IMR-90 (cell line): ENCODE measurements around the gene MIEF1. TPM values are rescaled to one million over a fixed set of nuclear protein-coding genes. Genes with fewer than 3 reads are reported as not detected.

Experiments used
- ATAC-seq: fragments of 200-7000 bp; cut with Tn5 transposase; 2 replicates; pipeline ENCODE4 v1.9.1; 2020; ENCODE audit warnings: low read depth, mild to moderate bottlenecking, moderate library complexity
- BruUV-seq: library from RNA; stranded (reverse); fragments of 400-500 nt; replicated peaks from 2 replicates; lab custom pipeline; 2021; lab: Mats Ljungman, UMichigan
- CTCF ChIA-PET: fragments of 300-600 bp; formaldehyde crosslinking; extraction: SDS; loops from one replicate; lab custom pipeline; 2021; ENCODE audit warnings: antibody characterized with exemption; lab: Yijun Ruan, JAX
- POLR2A ChIA-PET: fragments of 300-600 bp; sonication (Branson Sonifier 250); formaldehyde crosslinking; loops from one replicate; lab custom pipeline; 2022; ENCODE audit warnings: antibody characterized with exemption; ENCODE audit not compliant: unreplicated experiment; lab: Charles Lee
- DNase-seq: peaks from one replicate; pipeline ENCODE4 v3.0.0; 2013
- H2AFZ ChIP-seq: replicated peaks from 2 replicates; pipeline ENCODE3; 2013; ENCODE audit warnings: low read length, mild to moderate bottlenecking; ENCODE audit not compliant: poor library complexity
- H2AK5ac ChIP-seq: 2 replicates; pipeline ENCODE4 v1.6.1; 2013; ENCODE audit warnings: low read depth, low read length, inconsistent platforms
- H2AK9ac ChIP-seq: replicated peaks from 2 replicates; pipeline ENCODE3; 2013; ENCODE audit warnings: mild to moderate bottlenecking, low read depth, low read length, moderate library complexity; ENCODE audit not compliant: poor library complexity
- H2BK120ac ChIP-seq: 2 replicates; pipeline ENCODE4 v1.6.1; 2013; ENCODE audit warnings: low read depth, low read length, inconsistent platforms
- H2BK15ac ChIP-seq: 3 replicates; pipeline ENCODE4 v1.6.1; 2013; ENCODE audit warnings: low read depth, low read length, inconsistent platforms
- H2BK20ac ChIP-seq: 2 replicates; pipeline ENCODE4 v1.6.1; 2013; ENCODE audit warnings: low read depth, mild to moderate bottlenecking, inconsistent platforms, low read length, moderate library complexity
- H2BK5ac ChIP-seq: 2 replicates; pipeline ENCODE4 v1.6.1; 2013; ENCODE audit warnings: mild to moderate bottlenecking, low read depth, low read length, inconsistent platforms; ENCODE audit not compliant: poor library complexity, severe bottlenecking
- H3K14ac ChIP-seq: replicated peaks from 2 replicates; pipeline ENCODE4 v1.6.1; 2013; ENCODE audit warnings: low read depth, low read length, inconsistent platforms
- H3K18ac ChIP-seq: 2 replicates; pipeline ENCODE4 v1.6.1; 2013; ENCODE audit warnings: low read depth, low read length, control low read depth
- H3K23ac ChIP-seq: 2 replicates; pipeline ENCODE4 v1.6.1; 2013; ENCODE audit warnings: low read depth, low read length, inconsistent platforms
- H3K27ac ChIP-seq: 2 replicates; pipeline ENCODE4 v1.5.1; 2013; ENCODE audit warnings: mild to moderate bottlenecking, control low read depth, low read length; ENCODE audit not compliant: insufficient read depth
- H3K27me3 ChIP-seq: 2 replicates; pipeline ENCODE4 v1.6.1; 2013; ENCODE audit warnings: low read length; ENCODE audit not compliant: control insufficient read depth, insufficient read depth
- H3K36me3 ChIP-seq: 2 replicates; pipeline ENCODE4 v1.6.1; 2013; ENCODE audit warnings: low read length, mixed read lengths; ENCODE audit not compliant: control insufficient read depth, insufficient read depth
- H3K4ac ChIP-seq: 2 replicates; pipeline ENCODE4 v1.6.1; 2013; ENCODE audit warnings: low read depth, low read length, inconsistent platforms
- H3K4me1 ChIP-seq: 2 replicates; pipeline ENCODE4 v1.6.1; 2013; ENCODE audit warnings: low read length, mixed read lengths; ENCODE audit not compliant: control insufficient read depth, insufficient read depth
- H3K4me2 ChIP-seq: 2 replicates; pipeline ENCODE4 v1.6.1; 2013; ENCODE audit warnings: low read depth, mild to moderate bottlenecking, control low read depth, low read length, moderate library complexity
- H3K4me3 ChIP-seq: 2 replicates; pipeline ENCODE4 v1.5.1; 2013; ENCODE audit warnings: low read depth, mild to moderate bottlenecking, control low read depth, low read length, moderate library complexity; ENCODE audit not compliant: insufficient read depth
- H3K56ac ChIP-seq: 2 replicates; pipeline ENCODE4 v1.6.1; 2013; ENCODE audit warnings: low read length, inconsistent platforms; ENCODE audit not compliant: insufficient read depth; ENCODE audit errors: extremely low read depth
- H3K79me1 ChIP-seq, 2 experiments: 2 replicates each; pipeline ENCODE4 v1.6.1; 2013; ENCODE audit warnings: low read length in 2 of 2, inconsistent platforms in 1 of 2, low read depth in 1 of 2
- H3K9ac ChIP-seq: 2 replicates; pipeline ENCODE4 v1.6.1; 2013; ENCODE audit warnings: low read depth, low read length, control low read depth
- H3K9me1 ChIP-seq: 2 replicates; pipeline ENCODE4 v1.6.1; 2013; ENCODE audit warnings: low read length, inconsistent platforms; ENCODE audit not compliant: insufficient read depth
- H3K9me3 ChIP-seq: 2 replicates; pipeline ENCODE4 v1.6.1; 2013; ENCODE audit warnings: low read length; ENCODE audit not compliant: control insufficient read depth, insufficient read depth
- H4K20me1 ChIP-seq: 2 replicates; pipeline ENCODE4 v1.6.1; 2013; ENCODE audit warnings: low read length, inconsistent platforms; ENCODE audit not compliant: insufficient read depth
- H4K5ac ChIP-seq: 2 replicates; pipeline ENCODE4 v1.6.1; 2013; ENCODE audit warnings: mild to moderate bottlenecking, low read depth, low read length, control low read depth
- H4K8ac ChIP-seq, 2 experiments: 2 replicates each; pipeline ENCODE4 v1.6.1; 2013; ENCODE audit warnings: low read depth in 2 of 2, low read length in 2 of 2, control low read depth in 1 of 2, inconsistent platforms in 1 of 2
- H4K91ac ChIP-seq: 2 replicates; pipeline ENCODE4 v1.6.1; 2013; ENCODE audit warnings: low read depth, low read length, inconsistent platforms; ENCODE audit not compliant: insufficient read depth
- BHLHE40 ChIP-seq: fragments of 150-350 bp; IDR thresholded peaks from 2 replicates; pipeline ENCODE4 v1.6.1; 2016; ENCODE audit warnings: mild to moderate bottlenecking, low read depth, low read length
- FOS ChIP-seq: fragments of 150-350 bp; IDR thresholded peaks from 2 replicates; pipeline ENCODE4 v1.6.1; 2016; ENCODE audit warnings: low read depth, low read length
- MAFK ChIP-seq: IDR thresholded peaks from 2 replicates; pipeline ENCODE4 v1.6.1; 2012; ENCODE audit warnings: low read depth, low read length, improper control_type of control experiment
- NFE2L2 ChIP-seq: fragments of 150-350 bp; IDR thresholded peaks from 2 replicates; pipeline ENCODE4 v1.6.1; 2016; ENCODE audit warnings: low read depth, mild to moderate bottlenecking, low read length
- RCOR1 ChIP-seq: IDR thresholded peaks from 2 replicates; pipeline ENCODE4 v1.6.1; 2012; ENCODE audit warnings: mild to moderate bottlenecking, low read length, improper control_type of control experiment; ENCODE audit not compliant: insufficient replicate concordance
- WGBS, 2 experiments: methylation state at CpG; one replicate each; pipeline versions ENCODE4 v1.1.5 to v1.1.7; 2013; ENCODE audit warnings: missing lambda C conversion rate in 2 of 2; ENCODE audit not compliant: insufficient read length in 1 of 2; ENCODE audit errors: extremely low coverage in 2 of 2; 5-methylcytosine and 5-hydroxymethylcytosine counted together
- dilution Hi-C: fragments of 300-500 bp; cut with HindIII; formaldehyde crosslinking; loops from one replicate; pipeline ENCODE4 v1.14.3; 2018; ENCODE audit warnings: low sequenced_read_pairs; ENCODE audit not compliant: unreplicated experiment
- in situ Hi-C: fragments of 300-500 bp; cut with MboI; formaldehyde crosslinking; loops from 3 replicates; pipeline ENCODE4 v1.14.3; 2019; ENCODE audit warnings: low sequenced_read_pairs, inconsistent platforms, mixed read lengths
- intact Hi-C: fragments of 100-400 bp; cut with micrococcal nuclease; formaldehyde crosslinking; loops from 2 replicates; pipeline ENCODE4 v1.10.0; 2022
- polyA plus RNA-seq, 3 experiments: library from polyadenylated mRNA; depleted of rRNA; stranded (reverse); fragments of >200 nt; gene quantifications; 2 replicates each; pipeline ENCODE4 v1.2.3, GENCODE V29; 2012; ENCODE audit warnings: low replicate concordance in 1 of 3
- total RNA-seq: library from RNA; depleted of rRNA; stranded (reverse); fragments of >200 nt; gene quantifications from 2 replicates; pipeline ENCODE4 v1.2.3, GENCODE V29; 2012
- TF ChIP-seq, protein P1 (sequence below): fragments of 150-350 bp; IDR thresholded peaks from 2 replicates; pipeline ENCODE4 v1.6.1; 2016; ENCODE audit warnings: low read depth, mild to moderate bottlenecking, low read length, moderate library complexity, borderline replicate concordance

Gene MIEF1
- total and polyA plus RNA-seq, 2 of the 4 experiments (the other 2 are of a cell fraction): 9.7 to 16.9 TPM

DNA sequence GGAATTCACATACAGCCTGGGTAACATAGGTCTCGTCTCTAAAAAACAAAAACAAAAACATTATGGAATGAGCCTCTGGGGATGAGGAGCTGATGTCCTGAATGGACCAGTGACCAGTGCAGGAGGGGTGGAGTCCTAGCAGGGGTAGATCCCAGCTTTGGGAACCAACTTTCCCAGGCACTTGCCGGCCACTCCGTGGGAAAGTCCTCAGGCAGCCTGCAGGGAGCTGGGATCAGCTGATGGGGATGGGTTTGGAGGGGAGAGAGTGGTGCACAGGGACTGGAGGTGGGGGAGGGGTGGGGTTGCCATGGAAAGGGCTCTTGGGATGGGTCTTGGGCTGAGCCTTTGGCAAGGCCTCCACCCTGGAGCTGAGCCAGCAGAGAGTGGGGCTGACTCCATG lies 26.2 kb upstream of the MIEF1 start:
- no peaks in the 10 kb centered on the region for H3K79me1 ChIP-seq
- H3K4ac ChIP-seq: 0 out of 2 replicates have a peak overlapping the region, but pooled peaks have one; percentile 16
- no peak overlapping the region for H4K8ac ChIP-seq
- WGBS, 2 experiments: no CpG with 5 or more reads among the region's 3 CpGs
- dilution Hi-C loops: no loop called here
- no peaks in the 10 kb centered on the region for H3K9me3 ChIP-seq
- H3K4me1 ChIP-seq: peaks cover 35% of the 10 kb centered on the region
- peaks cover 8% of the 10 kb centered on the region; the same call in 1 of the 2 replicates for H3K27me3 ChIP-seq
- DNase-seq: no peak
- no peak overlapping the region for H3K4me2 ChIP-seq
- intact Hi-C loops: no loop called here
- H3K9me1 ChIP-seq: peaks cover 26% of the 10 kb centered on the region
- no peak overlapping the region for H2BK15ac ChIP-seq
- no peak for TF ChIP-seq RCOR1
- no peak for TF ChIP-seq NFE2L2
- no peak for TF ChIP-seq BHLHE40
- no peak for TF ChIP-seq MAFK
- no peak for TF ChIP-seq FOS
- TF ChIP-seq, protein P1, sequence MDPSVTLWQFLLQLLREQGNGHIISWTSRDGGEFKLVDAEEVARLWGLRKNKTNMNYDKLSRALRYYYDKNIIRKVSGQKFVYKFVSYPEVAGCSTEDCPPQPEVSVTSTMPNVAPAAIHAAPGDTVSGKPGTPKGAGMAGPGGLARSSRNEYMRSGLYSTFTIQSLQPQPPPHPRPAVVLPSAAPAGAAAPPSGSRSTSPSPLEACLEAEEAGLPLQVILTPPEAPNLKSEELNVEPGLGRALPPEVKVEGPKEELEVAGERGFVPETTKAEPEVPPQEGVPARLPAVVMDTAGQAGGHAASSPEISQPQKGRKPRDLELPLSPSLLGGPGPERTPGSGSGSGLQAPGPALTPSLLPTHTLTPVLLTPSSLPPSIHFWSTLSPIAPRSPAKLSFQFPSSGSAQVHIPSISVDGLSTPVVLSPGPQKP: no peak
- H3K4me3 ChIP-seq: no peak overlapping the region
- ATAC-seq: no peak
- no peak overlapping the region for H2AK9ac ChIP-seq
- no peak overlapping the region for H4K5ac ChIP-seq
- no peak overlapping the region for H2AK5ac ChIP-seq
- H2AFZ ChIP-seq: no peak overlapping the region
- H3K36me3 ChIP-seq: no peaks in the 10 kb centered on the region
- H3K9ac ChIP-seq: no peak overlapping the region
- no peak overlapping the region for H3K23ac ChIP-seq
- no peaks in the 10 kb centered on the region for H4K20me1 ChIP-seq
- BruUV-seq: no TSS peak
- H3K14ac ChIP-seq: no peak overlapping the region
- H3K18ac ChIP-seq: no peak overlapping the region
- no peak overlapping the region for H2BK5ac ChIP-seq
- no peak overlapping the region for H2BK120ac ChIP-seq
- no peak overlapping the region for H3K27ac ChIP-seq
- ChIA-PET CTCF (no interaction called here), POLR2A (interaction anchor here (0.7 to 1.3 kb wide), 2 partner anchors 26 to 47 kb away, joined by 4 to 8 read pairs; partner anchors contain the start of gene MIEF1)
- H4K91ac ChIP-seq: no peak overlapping the region
- no peak overlapping the region for H3K56ac ChIP-seq
- in situ Hi-C loops: no loop called here
- H2BK20ac ChIP-seq: no peak overlapping the region
